NCI-H1417 (cell line): ENCODE measurements around the gene SEPTIN11.
A peak's percentile ranks its signal among the peaks of the same experiment; 100 is the strongest.

Experiments
- DNase-seq, 3 experiments: peaks; one replicate each; lab custom pipeline; 2025; lab: John Stamatoyannopoulos, UW

Gene SEPTIN11

GRCh38 chr4:76979236-76979635 is 29.7 kb downstream of the SEPTIN11 start:
- no peak for DNase-seq

DNA sequence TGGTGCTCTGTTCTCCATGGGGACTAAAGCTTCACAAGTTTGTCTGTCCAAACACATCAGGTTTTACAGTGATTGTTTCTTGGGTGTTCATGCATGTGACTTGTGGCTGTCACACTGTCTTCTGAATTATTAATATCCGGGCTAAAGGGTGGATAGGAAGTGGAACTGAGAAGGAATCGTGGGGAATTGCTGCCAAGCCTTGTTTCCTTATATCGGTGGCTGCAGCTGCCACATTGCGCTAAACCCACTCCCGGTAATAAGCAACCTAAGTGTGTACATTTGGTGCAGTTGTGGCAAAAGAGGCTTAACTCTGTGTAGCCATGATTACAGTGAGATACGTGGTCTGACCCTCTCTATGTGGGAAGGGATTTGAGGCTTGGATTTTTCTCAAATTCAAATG is 30.7 kb downstream of the SEPTIN11 start:
- DNase-seq: no peak

GRCh38 chr4:76981644-76982043 is 32.1 kb downstream of the SEPTIN11 start:
- DNase-seq: no peak

DNA sequence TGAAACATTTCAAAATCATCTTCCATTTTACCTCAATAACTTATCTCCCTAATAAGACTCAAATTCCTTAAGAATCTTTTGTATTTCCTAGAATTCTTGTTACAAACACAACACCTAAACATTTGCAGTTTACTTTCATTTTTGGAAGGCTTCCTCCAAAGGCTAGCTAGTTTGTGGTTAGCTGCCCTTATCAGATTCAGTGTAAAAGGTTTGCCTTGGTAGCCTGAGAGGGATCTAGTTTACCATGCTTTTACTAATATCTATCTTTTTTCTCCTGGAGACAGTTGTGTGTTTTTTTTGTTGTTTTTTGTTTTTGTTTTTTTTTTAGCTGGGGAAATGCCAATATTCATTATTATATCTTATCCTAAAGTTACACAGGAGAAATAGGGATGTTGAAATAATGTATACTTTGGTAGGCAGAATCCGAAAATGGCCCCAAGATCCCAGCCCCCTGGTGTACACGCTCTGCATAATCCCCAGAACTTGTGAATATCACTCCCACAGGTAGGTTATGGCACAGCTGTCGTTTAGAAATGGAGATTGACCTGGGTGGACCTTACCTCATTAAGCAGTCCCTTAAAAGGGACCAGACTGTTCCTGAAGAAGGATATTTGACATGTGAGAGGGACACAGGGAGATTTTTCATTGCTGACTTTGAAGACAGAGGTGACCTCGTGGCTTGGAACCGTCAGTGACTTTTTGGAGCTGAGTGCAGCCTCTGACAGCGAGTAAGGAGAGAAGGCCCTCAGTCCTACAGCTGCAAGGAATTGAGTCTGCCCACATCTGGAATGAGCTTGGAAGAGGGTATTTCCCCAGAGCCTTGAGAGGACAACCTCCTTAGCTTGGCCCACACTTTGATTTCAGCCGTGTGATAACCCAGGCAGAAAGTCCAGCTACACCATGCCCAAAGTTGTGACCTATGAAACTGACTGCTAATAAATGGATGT is 33.4 kb downstream of the SEPTIN11 start:
- no peak for DNase-seq

- no peak for DNase-seq
Observed at GRCh38 chr4:76984127-76984526, 34.6 kb downstream of the SEPTIN11 start.

- DNase-seq: no peak
Observed at GRCh38 chr4:76984788-76985211, 35.2 kb downstream of the SEPTIN11 start.

GRCh38 chr4:76987153-76987591 is 37.6 kb downstream of the SEPTIN11 start:
- no peak for DNase-seq

DNA sequence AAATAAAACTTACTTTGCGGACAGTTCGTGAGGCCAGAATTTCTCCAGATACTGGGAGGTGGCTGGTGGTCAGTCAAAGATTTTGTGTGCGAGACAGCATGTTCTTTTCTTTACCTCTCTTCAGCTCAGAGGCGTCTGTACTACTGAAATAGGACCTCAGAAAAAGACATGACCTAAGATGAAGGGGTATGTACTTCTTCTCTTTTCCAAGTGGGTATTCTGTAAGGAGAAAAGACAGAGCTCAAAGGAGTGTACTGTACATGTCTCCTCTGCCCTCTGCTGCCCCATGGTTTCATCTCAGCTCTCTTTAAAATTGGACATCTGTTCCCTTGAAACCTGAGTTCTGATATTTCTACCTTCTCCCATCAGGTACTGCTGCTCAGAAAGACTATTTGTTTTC is 38.1 kb downstream of the SEPTIN11 start:
- DNase-seq: no peak

- DNase-seq: no peak
Observed at GRCh38 chr4:76989391-76990061, 40.0 kb downstream of the SEPTIN11 start.

DNA sequence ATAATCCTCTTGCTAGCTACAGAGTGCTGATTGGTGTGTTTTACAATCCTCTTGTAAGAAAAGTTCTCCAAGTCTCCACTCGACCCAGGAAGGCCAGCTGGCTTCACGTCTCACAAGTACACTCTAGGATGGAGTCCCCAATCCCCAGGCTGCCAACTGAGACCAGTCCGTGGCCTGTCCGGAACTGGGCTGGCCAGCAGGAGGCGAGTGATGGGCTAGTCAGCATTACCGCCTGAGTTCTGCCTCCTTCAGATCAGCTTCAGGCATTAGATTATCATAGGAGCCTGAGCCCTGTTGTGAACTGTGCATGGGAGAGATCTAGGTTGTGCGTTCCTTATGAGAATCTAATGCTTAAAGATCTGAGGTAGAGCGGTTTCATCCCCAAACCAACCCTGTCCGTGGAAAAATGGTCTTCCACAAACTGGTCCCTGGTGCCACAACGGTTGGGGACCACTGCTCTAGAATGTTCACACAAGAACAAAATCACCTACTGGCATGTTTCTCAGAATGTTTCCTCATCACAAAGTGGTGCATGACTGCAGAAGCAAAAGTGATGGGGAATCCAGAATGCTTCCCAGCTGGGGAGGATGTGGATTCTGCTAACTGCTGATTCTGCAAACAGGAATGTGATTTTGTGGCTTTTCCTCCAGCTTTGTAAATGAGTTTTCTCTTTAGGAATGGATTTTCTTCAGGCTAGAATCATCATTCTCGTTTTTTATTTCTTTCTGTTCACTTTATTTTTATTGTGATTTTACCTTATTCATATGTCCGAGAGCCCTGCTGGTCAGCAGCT is 40.9 kb downstream of the SEPTIN11 start:
- DNase-seq: no peak

GRCh38 chr4:76991161-76991660 is 41.7 kb downstream of the SEPTIN11 start:
- no peak for DNase-seq

DNA sequence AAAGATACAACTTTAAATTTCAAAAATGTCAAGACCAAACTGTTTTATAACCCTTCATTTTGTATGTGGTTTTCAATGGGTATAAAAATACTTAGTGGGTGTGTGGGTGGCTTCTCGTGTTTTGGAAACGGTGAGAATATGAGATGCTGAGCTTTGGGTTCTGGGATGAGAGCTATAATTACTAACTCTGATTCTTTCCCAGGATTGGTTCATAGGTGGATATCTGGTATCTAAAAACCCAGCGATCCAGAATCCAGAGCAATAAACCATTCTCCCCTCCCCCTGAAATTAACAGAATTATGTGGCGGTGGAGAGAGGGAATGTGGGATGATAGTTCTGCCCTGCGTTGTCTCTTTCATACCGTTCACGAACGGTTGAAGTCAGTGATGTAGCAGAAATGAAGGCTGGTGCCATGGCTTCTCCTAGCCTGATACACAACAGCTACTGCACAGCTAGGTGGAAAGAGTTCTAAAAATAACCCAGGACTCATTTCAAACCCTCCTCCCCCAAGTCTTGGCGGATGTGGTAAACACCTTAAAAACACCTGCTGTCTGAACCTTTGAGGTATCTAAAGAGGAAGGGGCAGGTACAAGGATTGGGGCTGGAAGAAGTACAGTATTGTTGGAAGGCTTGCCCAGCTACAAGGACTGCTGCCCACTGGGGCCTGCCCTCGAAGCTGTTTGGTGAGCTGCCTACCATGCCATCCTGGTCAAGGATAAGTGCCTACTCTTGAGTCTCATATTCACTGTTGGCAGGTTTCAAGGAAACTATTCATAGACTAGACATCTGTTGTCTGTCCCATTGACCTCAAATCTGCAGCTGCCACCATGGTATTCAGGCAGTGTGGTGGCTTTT is 44.5 kb downstream of the SEPTIN11 start:
- peak in 2 of 3 experiments; percentile 9 to 99 for DNase-seq

DNA sequence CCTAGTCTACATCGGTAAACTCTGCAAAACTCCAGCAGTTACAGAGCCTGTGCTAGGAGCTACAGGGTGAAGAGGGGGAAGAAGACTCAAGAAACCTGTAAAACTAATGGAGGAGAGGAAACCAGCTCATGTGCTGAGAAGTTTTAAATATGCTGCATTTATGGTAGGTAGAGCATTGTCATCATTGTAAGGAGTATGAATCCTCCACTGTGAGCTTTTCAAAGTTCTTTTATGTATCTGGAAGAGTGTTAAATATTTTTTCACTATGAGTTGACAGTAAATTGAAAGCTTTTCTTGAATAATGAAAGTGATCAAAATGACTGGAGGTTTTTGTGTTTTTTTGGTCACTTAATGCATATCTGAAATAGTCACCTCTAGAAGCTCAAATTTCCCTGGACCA is 46.2 kb downstream of the SEPTIN11 start:
- DNase-seq: no peak

DNA sequence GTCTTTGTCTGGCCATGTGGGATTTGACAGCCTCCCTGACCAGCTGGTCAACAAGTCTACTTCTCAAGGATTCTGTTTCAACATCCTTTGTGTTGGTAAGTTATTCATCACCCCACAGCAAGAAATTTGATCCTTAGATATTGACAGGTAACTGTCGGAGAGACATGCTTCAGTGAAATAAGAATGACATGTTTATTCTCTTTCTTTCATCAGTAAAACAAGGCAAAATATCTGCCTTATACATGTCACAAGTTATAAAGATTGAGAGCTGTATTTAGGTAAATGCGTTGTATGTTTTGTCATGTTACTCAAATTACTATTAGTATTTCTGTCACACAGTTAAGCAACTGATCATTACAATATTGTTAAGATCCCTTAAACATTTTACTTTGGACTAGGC is 46.9 kb downstream of the SEPTIN11 start:
- DNase-seq: peak in 2 of 3 experiments; percentile 43 to 86

GRCh38 chr4:76997077-76997476 is 47.5 kb downstream of the SEPTIN11 start:
- peak in 2 of 3 experiments; percentile 18 to 54 for DNase-seq

DNA sequence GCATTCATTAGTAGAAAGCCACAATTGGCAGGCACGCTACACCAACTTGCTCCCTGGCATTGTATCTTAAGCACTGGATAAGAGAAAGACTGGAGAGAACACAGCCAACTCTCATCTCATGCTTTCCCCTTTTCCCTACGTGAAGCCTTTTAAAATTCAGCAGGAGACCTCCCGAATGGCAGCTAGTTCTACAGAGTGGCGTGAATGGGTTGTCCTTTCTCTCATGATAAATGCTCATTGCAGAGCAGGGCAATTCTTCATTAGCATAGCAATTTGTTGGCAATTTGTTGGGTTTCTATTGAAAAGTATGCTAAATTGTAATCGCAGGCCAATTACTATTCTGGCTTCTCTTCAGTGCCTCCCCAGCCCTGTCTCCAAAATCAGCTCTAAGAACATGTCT is 48.0 kb downstream of the SEPTIN11 start:
- DNase-seq: no peak

GRCh38 chr4:76998251-76998901 is 48.8 kb downstream of the SEPTIN11 start:
- DNase-seq: peak in 1 of 3 experiments; percentile 8
